PC-9 (cell line): Measurements from ENCODE around the gene SDK2. TPM values are rescaled to one million over a fixed set of nuclear protein-coding genes. Genes with fewer than 3 reads are reported as not detected.

Experiments
- BruUV-seq: library from RNA; stranded (reverse); fragments of 400-500 nt; replicated peaks from 2 replicates; lab custom pipeline; 2021; lab: Mats Ljungman, UMichigan
- CTCF ChIA-PET: fragments of 300-600 bp; sonication (Branson Sonifier 250); formaldehyde crosslinking; loops from one replicate; lab custom pipeline; 2022; ENCODE audit warnings: antibody characterized with exemption; lab: Charles Lee
- POLR2A ChIA-PET: fragments of 300-600 bp; sonication (Branson Sonifier 250); formaldehyde crosslinking; loops from one replicate; lab custom pipeline; 2022; ENCODE audit warnings: antibody characterized with exemption; ENCODE audit not compliant: unreplicated experiment; lab: Charles Lee
- DNase-seq, 2 experiments: peaks; one replicate each; pipeline versions ENCODE4 v3.0.0 to v3.0.0-alpha.2; 2015 to 2022; ENCODE audit warnings: mixed read lengths in 1 of 2
- H2AFZ ChIP-seq: fragments of 200-600 bp; sonication (generic); 2 replicates; pipeline ENCODE4 v1.8.1; 2017; ENCODE audit warnings: antibody characterized with exemption
- H3F3A ChIP-seq: fragments of 200-600 bp; sonication (generic); 2 replicates; pipeline ENCODE4 v1.8.1; 2017; ENCODE audit warnings: antibody characterized with exemption, mild to moderate bottlenecking, low read depth; ENCODE audit not compliant: insufficient read depth
- H3K27ac ChIP-seq: fragments of 200-600 bp; sonication (generic); 2 replicates; pipeline ENCODE4 v1.6.1; 2016; ENCODE audit warnings: mixed run types
- H3K27me3 ChIP-seq: fragments of 200-600 bp; sonication (generic); 2 replicates; pipeline ENCODE4 v1.6.1; 2016; ENCODE audit warnings: low read depth, mixed run types; ENCODE audit not compliant: insufficient read depth
- H3K36me3 ChIP-seq: fragments of 200-600 bp; sonication (generic); 2 replicates; pipeline ENCODE4 v1.6.1; 2016; ENCODE audit warnings: low read depth, mixed run types
- H3K4me1 ChIP-seq: fragments of 200-600 bp; sonication (generic); replicated peaks from 2 replicates; pipeline ENCODE4 v1.6.1; 2016; ENCODE audit warnings: mixed run types; ENCODE audit not compliant: insufficient read depth
- H3K4me2 ChIP-seq: fragments of 200-600 bp; sonication (generic); 2 replicates; pipeline ENCODE4 v1.6.1; 2017; ENCODE audit warnings: mixed run types
- H3K4me3 ChIP-seq: fragments of 200-600 bp; sonication (generic); 2 replicates; pipeline ENCODE4 v1.6.1; 2016; ENCODE audit warnings: mixed run types
- H3K79me2 ChIP-seq: fragments of 200-600 bp; sonication (generic); 2 replicates; pipeline ENCODE4 v1.6.1; 2017; ENCODE audit warnings: low read depth, mixed run types
- H3K9me2 ChIP-seq: fragments of 200-600 bp; sonication (generic); 2 replicates; pipeline ENCODE4 v1.8.1; 2017; ENCODE audit warnings: mild to moderate bottlenecking; ENCODE audit not compliant: insufficient read depth
- H3K9me3 ChIP-seq: fragments of 200-600 bp; sonication (generic); 2 replicates; pipeline ENCODE4 v1.8.1; 2016; ENCODE audit warnings: low read depth; ENCODE audit not compliant: insufficient read depth
- H4K20me1 ChIP-seq: fragments of 200-600 bp; sonication (generic); 2 replicates; pipeline ENCODE4 v1.8.1; 2017; ENCODE audit not compliant: insufficient read depth
- EZH2 ChIP-seq: fragments of 200-600 bp; sonication (generic); IDR thresholded peaks from 2 replicates; pipeline ENCODE4 v1.8.0; 2017; ENCODE audit warnings: antibody characterized with exemption, low read depth
- intact Hi-C: fragments of 100-400 bp; cut with micrococcal nuclease; formaldehyde crosslinking; loops from one replicate; pipeline ENCODE4 v1.10.0; 2022; ENCODE audit not compliant: unreplicated experiment
- total RNA-seq: library from RNA; stranded (reverse); gene quantifications from 2 replicates; pipeline ENCODE4 v1.2.3, GENCODE V29; 2021
- TF ChIP-seq, protein P1 (sequence below): fragments of 200-600 bp; sonication (generic); conservative IDR thresholded peaks from 2 replicates; pipeline ENCODE4 v1.6.1; 2017; ENCODE audit warnings: mixed run types, antibody characterized with exemption, mild to moderate bottlenecking, moderate library complexity

The SDK2 gene
- total RNA-seq, 1 experiment from 2014 or later = 0.04 TPM

- Histone ChIP-seq H3K4me2 (no peak overlapping the region), H3K4me1 (no peaks in the 10 kb centered on the region), H3K27ac (no peak overlapping the region), H3F3A (no peaks in the 10 kb centered on the region), H3K79me2 (no peaks in the 10 kb centered on the region), H3K27me3 (peaks cover 61% of the 10 kb centered on the region), H3K4me3 (no peak overlapping the region), H2AFZ (no peak overlapping the region), H3K9me3 (no peaks in the 10 kb centered on the region), H4K20me1 (no peaks in the 10 kb centered on the region), H3K36me3 (no peaks in the 10 kb centered on the region), H3K9me2 (no peaks in the 10 kb centered on the region)
- ChIA-PET CTCF (no interaction called here), POLR2A (interaction anchor here (0.6 kb wide), 1 partner anchor 72 kb away, joined by 3 read pairs; no protein-coding TSS in a partner anchor)
- no peak for TF ChIP-seq EZH2
- TF ChIP-seq, protein P1, sequence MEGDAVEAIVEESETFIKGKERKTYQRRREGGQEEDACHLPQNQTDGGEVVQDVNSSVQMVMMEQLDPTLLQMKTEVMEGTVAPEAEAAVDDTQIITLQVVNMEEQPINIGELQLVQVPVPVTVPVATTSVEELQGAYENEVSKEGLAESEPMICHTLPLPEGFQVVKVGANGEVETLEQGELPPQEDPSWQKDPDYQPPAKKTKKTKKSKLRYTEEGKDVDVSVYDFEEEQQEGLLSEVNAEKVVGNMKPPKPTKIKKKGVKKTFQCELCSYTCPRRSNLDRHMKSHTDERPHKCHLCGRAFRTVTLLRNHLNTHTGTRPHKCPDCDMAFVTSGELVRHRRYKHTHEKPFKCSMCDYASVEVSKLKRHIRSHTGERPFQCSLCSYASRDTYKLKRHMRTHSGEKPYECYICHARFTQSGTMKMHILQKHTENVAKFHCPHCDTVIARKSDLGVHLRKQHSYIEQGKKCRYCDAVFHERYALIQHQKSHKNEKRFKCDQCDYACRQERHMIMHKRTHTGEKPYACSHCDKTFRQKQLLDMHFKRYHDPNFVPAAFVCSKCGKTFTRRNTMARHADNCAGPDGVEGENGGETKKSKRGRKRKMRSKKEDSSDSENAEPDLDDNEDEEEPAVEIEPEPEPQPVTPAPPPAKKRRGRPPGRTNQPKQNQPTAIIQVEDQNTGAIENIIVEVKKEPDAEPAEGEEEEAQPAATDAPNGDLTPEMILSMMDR = no peak
- no peak for DNase-seq
- no TSS peak for BruUV-seq
- intact Hi-C loops = no loop called here
Measured at GRCh38 chr17:73648543-73648820, 4.2 kb upstream of the SDK2 start.

GRCh38 chr17:73647772-73648542 lies 3.7 kb upstream of the SDK2 start:
- CTCF ChIA-PET = no interaction called here
- Histone ChIP-seq H3K4me3 (no peak overlapping the region), H3K9me3 (no peaks in the 10 kb centered on the region), H4K20me1 (no peaks in the 10 kb centered on the region), H3K4me1 (no peaks in the 10 kb centered on the region), H3K4me2 (no peak overlapping the region), H3K27ac (no peak overlapping the region), H3K9me2 (no peaks in the 10 kb centered on the region), H3K27me3 (peaks cover 56% of the 10 kb centered on the region), H2AFZ (no peak overlapping the region), H3K36me3 (no peaks in the 10 kb centered on the region), H3F3A (no peaks in the 10 kb centered on the region), H3K79me2 (no peaks in the 10 kb centered on the region)
- no peak for TF ChIP-seq EZH2
- TF ChIP-seq, protein P1 = no peak
- intact Hi-C loops = no loop called here
- DNase-seq = no peak
- BruUV-seq = no TSS peak
- POLR2A ChIA-PET = no interaction called here

- Histone ChIP-seq H3K27me3 (peaks cover 59% of the 10 kb centered on the region), H3K4me2 (no peak overlapping the region), H2AFZ (no peak overlapping the region), H3K4me3 (no peak overlapping the region), H3K36me3 (no peaks in the 10 kb centered on the region), H3K79me2 (no peaks in the 10 kb centered on the region), H3K9me3 (no peaks in the 10 kb centered on the region), H4K20me1 (no peaks in the 10 kb centered on the region), H3K9me2 (no peaks in the 10 kb centered on the region), H3K27ac (no peak overlapping the region), H3F3A (no peaks in the 10 kb centered on the region), H3K4me1 (no peaks in the 10 kb centered on the region)
- ChIA-PET POLR2A (no interaction called here), CTCF (no interaction called here)
- TF ChIP-seq, protein P1 = no peak
- TF ChIP-seq EZH2 = no peak
- intact Hi-C loops = no loop called here
- BruUV-seq = no TSS peak
- DNase-seq = no peak
Measured at GRCh38 chr17:73647301-73647695, 3.1 kb upstream of the SDK2 start.
